Immature natural killer cell (primary cell): ENCODE results near the gene BTF3. TPM values are rescaled to one million over a fixed set of nuclear protein-coding genes. Genes with fewer than 3 reads are reported as not detected.
A peak's percentile ranks its signal among the peaks of the same experiment; 100 is the strongest.
"Not testable (repeated sequence)": the region's sequence is repeated elsewhere in the genome, so short reads cannot be mapped to it uniquely, and the experiment has no call there.

Experiments used
- DNase-seq, 3 donors: peaks; one replicate each; pipeline ENCODE4 v3.0.0; 2022; ENCODE audit warnings: mixed read lengths in 1 of 3
- H3K27ac Mint-ChIP-seq, 6 donors: one replicate each; pipeline ENCODE4 v1.8.0; 2020; ENCODE audit warnings: mixed read lengths in 6 of 6, mild to moderate bottlenecking in 5 of 6, inconsistent platforms in 4 of 6, moderate library complexity in 3 of 6
- H3K27me3 Mint-ChIP-seq, 3 donors: one replicate each; pipeline ENCODE4 v1.8.0; 2020 to 2021; ENCODE audit warnings: low read depth in 3 of 3, mild to moderate bottlenecking in 3 of 3, mixed read lengths in 3 of 3, moderate library complexity in 3 of 3, inconsistent platforms in 1 of 3
- H3K36me3 Mint-ChIP-seq, 3 donors: one replicate each; pipeline ENCODE4 v1.8.0; 2020; ENCODE audit warnings: mixed read lengths in 3 of 3, inconsistent platforms in 2 of 3, mild to moderate bottlenecking in 2 of 3
- H3K4me1 Mint-ChIP-seq, 2 donors: one replicate each; pipeline ENCODE4 v1.8.0; 2020; ENCODE audit warnings: inconsistent platforms in 2 of 2, mild to moderate bottlenecking in 2 of 2, mixed read lengths in 2 of 2, moderate library complexity in 1 of 2
- H3K4me3 Mint-ChIP-seq, 5 donors: one replicate each; pipeline ENCODE4 v1.8.0; 2020; ENCODE audit warnings: mild to moderate bottlenecking in 5 of 5, mixed read lengths in 5 of 5, inconsistent platforms in 3 of 5, moderate library complexity in 3 of 5
- H3K9me3 Mint-ChIP-seq, 6 donors: one replicate each; pipeline ENCODE4 v1.8.0; 2020; ENCODE audit warnings: mild to moderate bottlenecking in 6 of 6, mixed read lengths in 6 of 6, inconsistent platforms in 4 of 6, moderate library complexity in 3 of 6
- polyA plus RNA-seq, 3 donors: library from polyadenylated mRNA; unstranded; fragments of 300-500 nt; fragmentation: Illumina TruSeq; gene quantifications; one replicate each; pipeline ENCODE4 v1.2.3, GENCODE V29; 2021

The BTF3 gene
- polyA plus RNA-seq, 3 donors from 2014 or later: 483 to 591 (median 494) TPM

GRCh38 chr5:73491155-73491554 is 7.1 kb upstream of the BTF3 start:
- no peak overlapping the region for H3K27ac Mint-ChIP-seq
- no peak for DNase-seq
- no peak overlapping the region for H3K4me3 Mint-ChIP-seq
- H3K4me1 Mint-ChIP-seq: no peaks in the 10 kb centered on the region
- peaks cover 0 to 2% (median 0%) of the 10 kb centered on the region in 6 donors for H3K9me3 Mint-ChIP-seq
- H3K27me3 Mint-ChIP-seq: peaks cover 0 to 16% (median 10%) of the 10 kb centered on the region in 3 donors
- no peaks in the 10 kb centered on the region for H3K36me3 Mint-ChIP-seq

DNA sequence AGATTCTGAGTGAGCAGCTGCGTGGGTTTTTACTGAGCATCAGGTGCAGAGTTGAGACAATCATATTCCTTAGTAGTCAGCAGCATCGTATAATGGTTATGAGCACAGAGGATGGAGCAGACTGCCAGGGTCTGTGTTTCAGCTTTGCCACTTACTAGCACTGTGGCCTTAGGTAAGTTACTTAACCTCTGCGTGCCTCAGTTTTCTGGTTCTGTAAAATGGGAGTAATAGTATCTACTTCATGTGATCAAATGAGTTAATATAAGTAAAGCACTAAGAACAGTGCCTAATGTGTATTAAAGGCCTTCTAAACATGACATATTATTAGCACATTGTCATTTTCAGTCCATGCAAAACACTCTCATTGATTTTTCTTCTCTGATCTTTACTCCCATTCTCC is 4.8 kb upstream of the BTF3 start:
- H3K27ac Mint-ChIP-seq: no peak overlapping the region
- H3K4me1 Mint-ChIP-seq: peaks cover 11 to 18% of the 10 kb centered on the region in 2 donors
- H3K9me3 Mint-ChIP-seq: peaks cover 0 to 4% (median 0%) of the 10 kb centered on the region in 6 donors
- DNase-seq: no peak
- H3K27me3 Mint-ChIP-seq: peaks cover 4 to 22% (median 16%) of the 10 kb centered on the region in 3 donors
- no peak overlapping the region for H3K4me3 Mint-ChIP-seq
- H3K36me3 Mint-ChIP-seq: no peaks in the 10 kb centered on the region

DNA sequence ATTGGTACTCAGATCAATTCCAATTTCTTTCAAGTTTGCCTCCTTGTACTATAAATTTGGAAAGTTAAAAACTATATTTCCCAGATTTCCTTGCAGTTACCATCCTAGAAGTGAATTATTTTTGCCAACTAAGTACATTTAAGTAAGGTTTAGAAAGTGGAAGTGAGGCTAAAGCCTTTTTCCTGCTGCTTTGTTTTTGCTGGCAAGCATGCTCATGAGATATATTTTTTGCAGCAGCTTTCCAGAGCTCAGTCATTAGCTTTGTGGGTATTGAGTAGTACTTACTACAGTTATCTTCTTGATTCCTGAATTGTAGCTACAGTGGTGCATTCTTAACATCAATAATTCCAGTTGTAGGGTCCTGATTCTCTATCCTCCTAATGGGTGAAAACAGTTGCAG is 3.5 kb upstream of the BTF3 start:
- no peak overlapping the region for H3K4me3 Mint-ChIP-seq
- no peaks in the 10 kb centered on the region for H3K36me3 Mint-ChIP-seq
- peaks cover 6 to 23% (median 16%) of the 10 kb centered on the region in 3 donors for H3K27me3 Mint-ChIP-seq
- peaks cover 22 to 28% of the 10 kb centered on the region in 2 donors for H3K4me1 Mint-ChIP-seq
- no peak overlapping the region for H3K27ac Mint-ChIP-seq
- no peak for DNase-seq
- H3K9me3 Mint-ChIP-seq: peaks cover 0 to 4% (median 0%) of the 10 kb centered on the region in 6 donors

DNA sequence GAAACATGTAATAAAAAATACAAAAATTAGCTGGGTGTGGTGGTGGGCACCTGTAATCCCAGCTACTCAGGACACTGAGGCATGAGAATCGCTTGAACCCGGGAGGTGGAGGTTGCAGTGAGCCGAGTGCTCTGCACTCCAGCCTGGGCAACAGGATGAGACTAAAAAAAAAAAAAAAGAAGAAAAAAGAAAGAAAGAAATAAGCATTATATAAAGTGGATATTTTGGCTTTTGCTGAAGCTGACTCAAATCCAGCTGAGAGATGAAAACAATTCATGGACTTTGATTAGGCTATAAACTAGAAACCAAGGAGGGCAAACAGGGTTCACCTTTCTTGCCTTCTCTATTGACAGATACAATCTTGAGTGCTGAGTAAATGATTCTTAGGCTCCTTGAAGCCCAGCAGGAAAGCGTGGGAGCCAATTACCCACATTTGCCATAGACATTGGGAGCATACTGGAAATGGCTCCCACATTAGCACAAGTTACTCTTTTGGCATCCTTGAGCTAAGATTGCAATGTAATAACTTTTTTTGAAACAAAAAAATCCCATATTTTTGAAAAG is 2.4 kb upstream of the BTF3 start:
- Mint-ChIP-seq H3K4me3 (no peak overlapping the region), H3K4me1 (peaks cover 30 to 39% of the 10 kb centered on the region in 2 donors), H3K27me3 (peaks cover 6 to 23% (median 10%) of the 10 kb centered on the region in 3 donors), H3K36me3 (peaks cover 0 to 3% (median 0%) of the 10 kb centered on the region in 3 donors), H3K9me3 (peaks cover 0 to 4% (median 0%) of the 10 kb centered on the region in 6 donors), H3K27ac (no peak overlapping the region)
- DNase-seq: no peak

- no peak for DNase-seq
- Mint-ChIP-seq H3K27me3 (peaks cover 6 to 23% (median 10%) of the 10 kb centered on the region in 3 donors), H3K4me3 (peak overlapping the region; percentile 13 to 98 (median 96)), H3K9me3 (peaks cover 0 to 4% (median 0%) of the 10 kb centered on the region in 6 donors), H3K27ac (peak overlapping the region in 2 of 6 donors; percentile 95 to 97), H3K4me1 (peaks cover 36 to 48% of the 10 kb centered on the region in 2 donors), H3K36me3 (peaks cover 0 to 10% (median 7%) of the 10 kb centered on the region in 3 donors)
Observed at GRCh38 chr5:73496984-73497457, 1.2 kb upstream of the BTF3 start.

- Mint-ChIP-seq H3K27me3 (peaks cover 6 to 23% (median 10%) of the 10 kb centered on the region in 3 donors), H3K4me3 (peak overlapping the region; percentile 96 to 98 (median 96)), H3K4me1 (peaks cover 38 to 54% of the 10 kb centered on the region in 2 donors)
Observed at GRCh38 chr5:73497497-73498056, 665 bp upstream of the BTF3 start.

GRCh38 chr5:73499187-73499586 is 945 bp downstream of the BTF3 start:
- H3K4me3 Mint-ChIP-seq: peak overlapping the region; percentile 96 to 98 (median 96)
- peaks cover 6 to 18% (median 6%) of the 10 kb centered on the region in 3 donors for H3K27me3 Mint-ChIP-seq
- peaks cover 38 to 56% of the 10 kb centered on the region in 2 donors for H3K4me1 Mint-ChIP-seq
- peak overlapping the region; percentile 72 to 98 (median 94) for H3K27ac Mint-ChIP-seq
- H3K36me3 Mint-ChIP-seq: peaks cover 0 to 28% (median 7%) of the 10 kb centered on the region in 3 donors
- H3K9me3 Mint-ChIP-seq: peaks cover 0 to 4% (median 0%) of the 10 kb centered on the region in 6 donors
- DNase-seq: no peak

More at GRCh38 chr5:73497497-73498056, 665 bp upstream of the BTF3 start:
- H3K9me3 Mint-ChIP-seq: peaks cover 0 to 4% (median 0%) of the 10 kb centered on the region in 6 donors
- peaks cover 0 to 15% (median 7%) of the 10 kb centered on the region in 3 donors for H3K36me3 Mint-ChIP-seq
- peak overlapping the region; percentile 95 to 98 (median 97) for H3K27ac Mint-ChIP-seq
- no peak for DNase-seq

DNA sequence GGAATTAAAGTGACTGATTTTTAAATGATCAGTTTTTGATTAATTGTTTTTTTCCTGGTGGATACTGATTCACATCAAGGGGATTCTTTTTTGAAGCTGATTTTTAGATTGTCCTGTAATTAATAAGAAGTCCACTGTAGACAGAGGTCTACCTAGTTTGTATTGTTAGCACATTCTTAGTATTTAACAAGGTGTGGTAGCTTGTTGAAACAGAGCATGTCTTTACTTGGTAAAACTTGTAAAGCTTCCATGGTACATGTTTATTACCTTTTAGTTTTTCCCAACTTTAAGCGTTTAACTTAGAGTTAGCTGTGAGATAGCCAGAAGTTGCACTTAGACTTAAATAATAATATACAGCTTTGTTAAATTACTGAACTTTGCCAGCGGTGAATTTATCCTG is 1.5 kb downstream of the BTF3 start:
- peaks cover 38 to 56% of the 10 kb centered on the region in 2 donors for H3K4me1 Mint-ChIP-seq
- peaks cover 0 to 4% (median 0%) of the 10 kb centered on the region in 6 donors for H3K9me3 Mint-ChIP-seq
- peak overlapping the region; percentile 96 to 98 (median 96) for H3K4me3 Mint-ChIP-seq
- no peak for DNase-seq
- peaks cover 0 to 28% (median 9%) of the 10 kb centered on the region in 3 donors for H3K36me3 Mint-ChIP-seq
- peak overlapping the region; percentile 72 to 98 (median 94) for H3K27ac Mint-ChIP-seq
- H3K27me3 Mint-ChIP-seq: peaks cover 6 to 15% (median 6%) of the 10 kb centered on the region in 3 donors

DNA sequence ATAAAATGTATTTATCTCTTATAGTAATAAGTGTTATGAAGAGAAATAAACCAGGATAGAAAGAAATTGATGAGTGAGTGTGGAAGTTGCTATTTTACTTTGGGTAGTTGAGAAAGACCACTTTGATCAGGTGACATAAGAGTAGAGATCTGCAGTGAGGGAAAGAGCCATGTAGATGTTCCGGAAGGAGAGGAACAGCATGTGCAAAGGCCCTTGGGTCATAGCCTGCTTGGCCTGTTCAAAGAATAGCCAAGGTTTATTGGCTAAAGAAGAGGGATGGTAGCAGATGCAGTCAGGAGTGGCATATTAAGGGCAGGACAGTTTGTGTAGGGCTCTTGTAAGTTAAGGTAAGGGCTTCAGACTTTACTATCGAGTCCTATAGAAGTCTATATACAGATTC is 3.2 kb downstream of the BTF3 start:
- peaks cover 0 to 36% (median 16%) of the 10 kb centered on the region in 3 donors for H3K36me3 Mint-ChIP-seq
- H3K27me3 Mint-ChIP-seq: peaks cover 6 to 9% (median 6%) of the 10 kb centered on the region in 3 donors
- peak overlapping the region in 3 of 6 donors; percentile 0 to 55 (median 2) for H3K27ac Mint-ChIP-seq
- H3K4me3 Mint-ChIP-seq: no peak overlapping the region
- peaks cover 38 to 56% of the 10 kb centered on the region in 2 donors for H3K4me1 Mint-ChIP-seq
- peaks cover 0 to 2% (median 0%) of the 10 kb centered on the region in 6 donors for H3K9me3 Mint-ChIP-seq
- DNase-seq: no peak

DNA sequence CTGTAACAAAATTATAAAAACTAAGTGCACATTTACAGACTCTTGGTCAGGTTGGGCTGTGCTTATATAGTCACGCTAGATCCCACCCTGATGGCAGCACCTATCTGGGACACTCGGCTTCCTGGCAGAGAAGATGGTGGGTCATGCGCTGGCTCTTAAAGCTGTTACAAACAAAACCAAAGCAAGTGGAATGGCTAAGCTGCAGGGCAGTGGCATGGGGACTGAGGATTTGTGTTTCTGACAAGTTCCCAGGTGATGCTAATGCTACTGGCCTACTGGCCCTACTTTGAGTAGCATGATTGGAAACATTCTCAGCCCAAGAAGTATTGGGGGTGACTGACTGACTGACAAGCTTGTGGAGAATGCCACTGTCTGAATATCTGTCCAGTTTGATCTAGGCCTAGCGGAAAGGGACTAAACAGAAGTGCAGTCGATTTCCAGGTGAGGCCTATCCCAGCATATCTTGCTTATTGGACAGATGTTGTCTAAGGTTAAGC is 8.3 kb downstream of the BTF3 start:
- H3K36me3 Mint-ChIP-seq: peaks cover 4 to 31% (median 9%) of the 10 kb centered on the region in 3 donors

GRCh38 chr5:73507062-73507461 is 8.8 kb downstream of the BTF3 start:
- H3K27me3 Mint-ChIP-seq: no peaks in the 10 kb centered on the region
- H3K9me3 Mint-ChIP-seq: no peaks in the 10 kb centered on the region
- H3K4me3 Mint-ChIP-seq: no peak overlapping the region
- no peak for DNase-seq
- H3K27ac Mint-ChIP-seq: peak overlapping the region in 1 of 6 donors; percentile 26
- peaks cover 4 to 30% (median 9%) of the 10 kb centered on the region in 3 donors for H3K36me3 Mint-ChIP-seq
- peaks cover 1 to 7% of the 10 kb centered on the region in 2 donors for H3K4me1 Mint-ChIP-seq

More for the DNA sequence above, 8.3 kb downstream of the BTF3 start:
- H3K27ac Mint-ChIP-seq: peak overlapping the region in 1 of 6 donors; percentile 35
- H3K4me1 Mint-ChIP-seq: peaks cover 2 to 10% of the 10 kb centered on the region in 2 donors
- H3K4me3 Mint-ChIP-seq: no peak overlapping the region
- H3K9me3 Mint-ChIP-seq: no peaks in the 10 kb centered on the region
- DNase-seq: no peak
- H3K27me3 Mint-ChIP-seq: no peaks in the 10 kb centered on the region

DNA sequence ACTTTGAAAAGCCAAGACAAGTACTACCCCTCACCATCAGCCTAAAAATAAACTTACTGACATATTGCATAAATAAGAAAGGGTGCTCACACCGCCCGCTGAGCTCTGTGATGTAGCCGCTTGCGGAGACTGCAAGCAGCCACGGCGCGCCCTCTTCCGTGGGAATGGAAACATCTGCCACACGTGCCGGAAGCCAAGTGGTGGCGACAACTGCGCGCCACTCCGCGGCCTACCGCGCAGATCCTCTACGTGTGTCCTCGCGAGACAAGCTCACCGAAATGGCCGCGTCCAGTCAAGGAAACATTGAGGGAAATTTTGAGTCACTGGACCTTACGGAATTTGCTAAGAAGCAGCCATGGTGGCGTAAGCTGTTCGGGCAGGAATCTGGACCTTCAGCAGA is 10.3 kb downstream of the BTF3 start:
- not testable (repeated sequence) for H3K9me3 Mint-ChIP-seq, H3K27me3 Mint-ChIP-seq, DNase-seq, H3K27ac Mint-ChIP-seq, H3K4me3 Mint-ChIP-seq, H3K4me1 Mint-ChIP-seq
- peaks cover 6 to 18% (median 9%) of the 10 kb centered on the region in 3 donors for H3K36me3 Mint-ChIP-seq

DNA sequence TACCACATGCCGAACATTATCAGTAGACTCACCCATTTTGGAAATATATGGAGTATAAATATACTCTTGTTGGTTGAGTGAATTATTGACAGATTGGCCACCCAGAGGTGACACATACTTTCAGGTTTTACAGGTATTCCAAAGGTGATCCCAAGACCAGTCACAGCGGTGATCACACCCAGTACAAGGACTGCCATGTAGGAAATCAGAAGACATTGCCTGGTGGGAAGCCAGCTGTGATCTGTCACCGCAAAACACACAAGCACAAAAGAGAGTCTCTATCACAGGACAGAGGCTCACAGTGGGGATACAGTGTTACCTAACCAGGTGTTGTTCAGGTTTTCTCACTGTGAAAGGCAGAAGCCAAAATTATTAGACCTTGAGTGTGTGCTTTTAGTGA is 15.8 kb downstream of the BTF3 start:
- no peak for DNase-seq
- Mint-ChIP-seq H3K36me3 (peaks cover 0 to 8% (median 4%) of the 10 kb centered on the region in 3 donors), H3K4me1 (no peaks in the 10 kb centered on the region), H3K27me3 (peaks cover 0 to 1% (median 0%) of the 10 kb centered on the region in 3 donors), H3K27ac (no peak overlapping the region), H3K9me3 (no peaks in the 10 kb centered on the region), H3K4me3 (no peak overlapping the region)

- DNase-seq: no peak
- Mint-ChIP-seq H3K9me3 (no peaks in the 10 kb centered on the region), H3K27me3 (peaks cover 0 to 1% (median under 1%) of the 10 kb centered on the region in 3 donors), H3K36me3 (peaks cover 0 to 8% (median 4%) of the 10 kb centered on the region in 3 donors), H3K4me1 (peaks cover 0 to 3% of the 10 kb centered on the region in 2 donors), H3K27ac (no peak overlapping the region), H3K4me3 (no peak overlapping the region)
Observed at GRCh38 chr5:73514418-73514817, 16.2 kb downstream of the BTF3 start.
